Lower leg skin (tissue), 4 donors: ENCODE measurements around the gene GRIN2B. TPM values are rescaled to one million over a fixed set of nuclear protein-coding genes. Genes with fewer than 3 reads are reported as not detected.

Source experiments
- DNase-seq, 2 donors: peaks; one replicate each; pipeline ENCODE4 v3.0.0-alpha.2; 2019; ENCODE audit warnings: low spot score in 2 of 2
- H3K4me3 ChIP-seq: fragments of 200-600 bp; sonication (generic); 2 replicates; pipeline ENCODE4 v1.5.1; 2017; ENCODE audit warnings: mild to moderate bottlenecking, low read depth; ENCODE audit not compliant: poor library complexity, severe bottlenecking
- POLR2A ChIP-seq, 2 donors: fragments of 450-650 bp; IDR thresholded peaks; one replicate each; pipeline ENCODE4 v1.6.1; 2016 to 2017; ENCODE audit warnings: antibody characterized with exemption in 2 of 2, mild to moderate bottlenecking in 1 of 2, moderate library complexity in 1 of 2
- WGBS, 2 donors: methylation state at CpG; one replicate each; pipeline ENCODE4 v1.1.5; 2018; 5-methylcytosine and 5-hydroxymethylcytosine counted together
- intact Hi-C: fragments of 100-400 bp; cut with DNase I; formaldehyde crosslinking; loops from one replicate; pipeline ENCODE4 v1.15.0; 2023; ENCODE audit warnings: low total_unique reads
- total RNA-seq, 4 donors: library from RNA; depleted of rRNA; stranded (reverse); fragments of >200 nt; gene quantifications; one replicate each; pipeline ENCODE4 v1.1.0, GENCODE V29; 2016
- TF ChIP-seq, protein P1 (sequence below), 3 donors: fragments of 450-650 bp; IDR thresholded peaks; one replicate each; pipeline ENCODE4 v1.5.1; 2016; ENCODE audit warnings: antibody characterized with exemption in 3 of 3, mild to moderate bottlenecking in 3 of 3, moderate library complexity in 2 of 3

GRIN2B gene
- total RNA-seq, 4 donors from 2014 or later, result under 0.01 to 0.34 (median 0.04) TPM

DNA sequence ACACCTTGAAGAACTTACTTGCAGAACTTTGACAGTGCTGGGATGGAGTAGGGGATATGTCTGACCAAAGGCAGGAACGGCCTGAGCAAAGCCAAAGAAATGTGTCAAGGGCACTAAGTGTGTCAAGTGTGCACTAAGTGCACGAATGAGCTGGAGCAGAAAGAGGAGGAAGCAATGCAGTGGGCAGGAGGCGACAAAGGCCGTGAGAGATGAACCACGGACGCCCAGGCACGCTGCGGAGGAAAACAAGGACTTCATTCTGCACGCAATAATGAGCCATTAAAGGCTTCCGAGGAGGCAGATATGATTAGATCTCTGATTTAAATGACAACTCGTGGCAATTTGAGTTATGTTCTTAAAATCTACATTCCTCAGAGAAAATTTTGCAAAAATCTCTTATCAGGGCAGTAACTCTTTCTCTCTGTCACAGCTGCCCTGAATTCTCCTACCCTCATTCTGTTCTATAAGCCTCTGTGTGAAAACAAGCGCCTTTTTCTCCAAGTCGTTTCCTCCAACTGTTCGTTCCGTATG is 25.3 kb downstream of the GRIN2B start:
- intact Hi-C loops, result no loop called here
- TF ChIP-seq POLR2A (IDR thresholded peaks at IDR 0.05), result no peak
- TF ChIP-seq, protein P1, sequence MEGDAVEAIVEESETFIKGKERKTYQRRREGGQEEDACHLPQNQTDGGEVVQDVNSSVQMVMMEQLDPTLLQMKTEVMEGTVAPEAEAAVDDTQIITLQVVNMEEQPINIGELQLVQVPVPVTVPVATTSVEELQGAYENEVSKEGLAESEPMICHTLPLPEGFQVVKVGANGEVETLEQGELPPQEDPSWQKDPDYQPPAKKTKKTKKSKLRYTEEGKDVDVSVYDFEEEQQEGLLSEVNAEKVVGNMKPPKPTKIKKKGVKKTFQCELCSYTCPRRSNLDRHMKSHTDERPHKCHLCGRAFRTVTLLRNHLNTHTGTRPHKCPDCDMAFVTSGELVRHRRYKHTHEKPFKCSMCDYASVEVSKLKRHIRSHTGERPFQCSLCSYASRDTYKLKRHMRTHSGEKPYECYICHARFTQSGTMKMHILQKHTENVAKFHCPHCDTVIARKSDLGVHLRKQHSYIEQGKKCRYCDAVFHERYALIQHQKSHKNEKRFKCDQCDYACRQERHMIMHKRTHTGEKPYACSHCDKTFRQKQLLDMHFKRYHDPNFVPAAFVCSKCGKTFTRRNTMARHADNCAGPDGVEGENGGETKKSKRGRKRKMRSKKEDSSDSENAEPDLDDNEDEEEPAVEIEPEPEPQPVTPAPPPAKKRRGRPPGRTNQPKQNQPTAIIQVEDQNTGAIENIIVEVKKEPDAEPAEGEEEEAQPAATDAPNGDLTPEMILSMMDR (IDR thresholded peaks at IDR 0.05), result no peak
- 67 to 69% methylated on average over 15 of the region's 15 CpGs for WGBS, 2 donors
- DNase-seq, result no peak
- no peak overlapping the region for H3K4me3 ChIP-seq

DNA sequence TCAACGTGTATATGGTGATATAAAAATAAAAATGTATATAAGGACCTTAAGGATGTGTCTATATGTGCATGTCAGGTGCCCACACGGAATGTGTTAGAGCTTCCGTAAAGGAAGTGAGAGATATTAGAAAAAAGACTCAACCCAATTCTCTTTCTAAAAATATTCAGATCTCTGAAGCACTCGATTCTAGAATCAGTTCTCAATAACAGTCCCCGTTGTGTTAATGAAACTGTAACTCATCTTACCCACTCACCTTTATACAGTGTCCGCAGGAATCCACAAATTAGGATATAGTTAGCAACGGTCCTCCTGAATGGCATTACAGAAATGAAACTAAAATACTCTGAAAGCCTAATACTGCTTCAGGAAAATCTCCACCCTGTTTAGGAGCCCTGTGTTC is 29.3 kb downstream of the GRIN2B start:
- TF ChIP-seq, protein P1 (IDR thresholded peaks at IDR 0.05), result no peak
- TF ChIP-seq POLR2A (IDR thresholded peaks at IDR 0.05), result no peak
- intact Hi-C loops, result no loop called here
- no peak for DNase-seq
- WGBS, 2 donors, result 83 to 84% methylated on average over 7 of the region's 7 CpGs
- H3K4me3 ChIP-seq, result no peak overlapping the region

- DNase-seq, result no peak
- H3K4me3 ChIP-seq, result no peak overlapping the region
- intact Hi-C loops, result no loop called here
- TF ChIP-seq, protein P1 (IDR thresholded peaks at IDR 0.05), result no peak
- no peak for TF ChIP-seq POLR2A (IDR thresholded peaks at IDR 0.05)
- 35 to 49% methylated on average over 1 of the region's 1 CpG for WGBS, 2 donors
Observed at GRCh38 chr12:13950502-13950901, 30.9 kb downstream of the GRIN2B start.

DNA sequence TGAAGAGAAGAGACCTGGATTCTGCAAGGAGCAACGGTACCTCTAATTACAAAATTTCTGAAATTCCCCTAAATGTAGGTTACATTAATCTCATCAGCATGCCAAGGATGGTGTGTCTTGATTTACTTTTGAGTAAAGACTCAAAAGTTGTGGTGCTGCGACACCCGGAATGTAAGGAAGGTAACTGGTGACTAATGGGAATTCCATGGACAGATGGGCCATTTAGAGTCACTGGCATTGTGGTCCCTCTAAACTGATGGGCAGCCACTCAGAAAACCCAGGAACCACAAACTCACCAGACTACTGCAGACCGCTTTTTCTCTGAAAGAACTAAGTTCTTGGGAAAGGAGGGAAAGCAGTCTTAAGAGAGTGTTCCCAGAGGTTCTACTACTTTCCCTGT is 32.8 kb downstream of the GRIN2B start:
- WGBS, 2 donors, result 90 to 92% methylated on average over 4 of the region's 4 CpGs
- H3K4me3 ChIP-seq, result no peak overlapping the region
- intact Hi-C loops, result no loop called here
- DNase-seq, result no peak
- TF ChIP-seq, protein P1 (IDR thresholded peaks at IDR 0.05), result no peak
- TF ChIP-seq POLR2A (IDR thresholded peaks at IDR 0.05), result no peak

DNA sequence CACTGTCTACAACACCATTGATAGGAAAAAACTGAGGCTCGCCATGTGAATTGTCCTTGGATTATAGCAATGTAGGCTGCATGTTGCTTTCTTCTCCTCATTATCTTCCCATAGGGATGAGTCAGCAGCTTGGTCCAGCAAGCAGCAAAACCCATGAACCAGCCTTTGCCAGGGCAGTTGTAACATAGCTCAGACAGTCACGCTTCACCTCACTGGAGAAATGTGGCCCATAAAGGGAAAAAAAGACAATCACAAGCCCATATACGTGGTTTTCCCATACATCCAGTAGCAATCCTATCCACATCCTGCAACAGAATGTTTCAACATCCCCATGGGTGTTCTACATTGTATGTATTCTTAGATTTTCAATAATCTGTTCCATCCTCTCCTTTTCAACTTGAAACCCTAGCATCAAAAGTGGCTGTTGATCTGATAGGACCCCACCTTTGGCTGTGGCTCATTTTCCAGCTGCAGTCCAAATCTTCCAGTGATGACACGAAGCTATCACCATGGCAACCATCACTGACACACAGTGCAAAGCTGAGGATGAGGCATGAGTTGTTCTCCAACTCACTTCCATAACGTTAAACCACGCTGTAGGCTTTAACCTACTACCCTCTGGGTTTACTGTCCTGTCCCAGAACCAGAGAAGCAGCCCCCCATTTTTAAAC is 34.0 kb downstream of the GRIN2B start:
- no peak for TF ChIP-seq POLR2A (IDR thresholded peaks at IDR 0.05)
- TF ChIP-seq, protein P1 (IDR thresholded peaks at IDR 0.05), result no peak
- intact Hi-C loops, result no loop called here
- 67 to 68% methylated on average over 6 of the region's 6 CpGs for WGBS, 2 donors
- DNase-seq, result no peak
- no peak overlapping the region for H3K4me3 ChIP-seq

DNA sequence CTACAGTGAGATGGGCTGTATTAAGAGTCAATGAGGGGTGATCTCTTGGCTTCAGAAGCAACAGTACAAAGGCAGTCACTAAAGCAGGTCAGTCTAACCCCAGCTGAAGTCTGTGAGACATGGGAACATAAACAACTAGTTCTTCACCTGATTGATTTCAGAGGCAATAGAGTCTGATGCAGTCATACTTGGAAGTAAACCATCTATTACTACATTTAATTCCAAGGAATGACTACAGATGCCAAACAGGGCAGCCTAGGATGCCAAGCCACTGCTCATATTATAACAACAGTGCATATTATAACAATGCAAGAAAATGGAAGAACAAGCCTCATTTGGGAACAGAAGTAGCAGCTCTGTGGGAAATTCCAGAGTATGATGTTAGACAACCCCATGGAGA is 35.8 kb downstream of the GRIN2B start:
- no peak for DNase-seq
- TF ChIP-seq, protein P1 (IDR thresholded peaks at IDR 0.05), result no peak
- TF ChIP-seq POLR2A (IDR thresholded peaks at IDR 0.05), result no peak
- no peak overlapping the region for H3K4me3 ChIP-seq
- intact Hi-C loops, result no loop called here
